ENCODE data around the gene MMD. TPM values are rescaled to one million over a fixed set of nuclear protein-coding genes. Genes with fewer than 3 reads are reported as not detected.
"Not testable (repeated sequence)": the region's sequence is repeated elsewhere in the genome, so short reads cannot be mapped to it uniquely, and the experiment has no call there.

Gene MMD, protein sequence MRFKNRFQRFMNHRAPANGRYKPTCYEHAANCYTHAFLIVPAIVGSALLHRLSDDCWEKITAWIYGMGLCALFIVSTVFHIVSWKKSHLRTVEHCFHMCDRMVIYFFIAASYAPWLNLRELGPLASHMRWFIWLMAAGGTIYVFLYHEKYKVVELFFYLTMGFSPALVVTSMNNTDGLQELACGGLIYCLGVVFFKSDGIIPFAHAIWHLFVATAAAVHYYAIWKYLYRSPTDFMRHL
- 27.7 TPM for polyA plus RNA-seq (ENCODE audit: insufficient read length)
- long read RNA-seq, donor 1, transcript MMD-201 (7 exons, 2,735 nt) = major isoform, 9 of 11 reads
- long read RNA-seq, donor 1, partial matches to known transcripts = 0 of 11 reads
- long read RNA-seq, donor 1, other reads (novel, unspliced or antisense) = 0 of 11 reads
- long read RNA-seq, donor 2, transcript MMD-201 (7 exons, 2,735 nt) = major isoform, 11 of 12 reads
- long read RNA-seq, donor 2, partial matches to known transcripts = 0 of 12 reads
- long read RNA-seq, donor 2, other reads (novel, unspliced or antisense) = 0 of 12 reads
- long read RNA-seq, donor 3, transcript MMD-201 (7 exons, 2,735 nt) = major isoform, 7 of 7 reads
- long read RNA-seq, donor 3, partial matches to known transcripts = 0 of 7 reads
- long read RNA-seq, donor 3, other reads (novel, unspliced or antisense) = 0 of 7 reads
- long read RNA-seq, donor 4 = 0 reads
- long read RNA-seq, donor 5, transcript MMD-201 (7 exons, 2,735 nt) = major isoform, 13 of 14 reads
- long read RNA-seq, donor 5, partial matches to known transcripts = 0 of 14 reads
- long read RNA-seq, donor 5, other reads (novel, unspliced or antisense) = 0 of 14 reads
- long read RNA-seq, donor 6, transcript MMD-201 (7 exons, 2,735 nt) = major isoform, 8 of 8 reads
- long read RNA-seq, donor 6, partial matches to known transcripts = 0 of 8 reads
- long read RNA-seq, donor 6, other reads (novel, unspliced or antisense) = 0 of 8 reads
- long read RNA-seq, donor 7, partial matches to known transcripts = 0 of 4 reads
- long read RNA-seq, donor 7, other reads (novel, unspliced or antisense) = 0 of 4 reads
- long read RNA-seq, donor 8, transcript MMD-201 (7 exons, 2,735 nt) = major isoform, 5 of 5 reads
- long read RNA-seq, donor 8, partial matches to known transcripts = 0 of 5 reads
- long read RNA-seq, donor 8, other reads (novel, unspliced or antisense) = 0 of 5 reads

DNA sequence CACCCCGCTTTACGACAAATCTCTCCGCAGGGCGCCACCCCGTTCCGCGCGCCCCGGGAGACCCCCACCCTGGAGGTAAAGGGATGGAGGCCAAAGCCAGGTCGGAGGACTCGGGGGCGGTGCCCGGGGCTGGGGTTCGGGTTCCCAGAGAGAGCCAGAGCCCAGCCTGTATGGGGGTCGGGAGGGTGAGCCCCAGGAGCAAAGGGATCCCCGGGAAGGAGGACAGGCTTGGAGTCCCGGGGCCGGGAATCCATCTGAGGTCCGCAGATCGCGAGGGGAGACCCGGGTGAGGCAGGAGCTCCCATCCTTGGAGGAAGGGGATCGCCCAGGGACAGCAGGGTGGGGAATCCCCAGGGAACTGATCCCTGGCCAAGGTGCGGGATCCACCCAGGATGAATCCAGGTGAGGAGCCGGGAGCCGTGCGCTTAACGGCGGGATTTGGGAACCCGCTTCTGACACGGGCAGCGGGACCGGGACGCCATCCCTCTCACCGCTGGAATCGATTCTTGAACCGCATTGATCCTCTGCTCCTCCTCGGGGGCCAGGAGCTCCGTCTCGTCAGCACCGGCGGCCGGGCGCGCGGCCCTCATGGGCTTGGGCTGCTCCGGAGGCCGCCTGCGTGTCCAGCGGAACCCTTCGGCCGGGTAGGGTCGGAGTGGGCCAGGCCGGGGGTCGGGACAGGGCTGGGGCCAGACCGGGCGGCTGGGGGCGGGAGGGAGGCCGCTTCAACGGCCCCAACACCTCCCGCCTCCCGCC lies at the start of gene MMD:
Gene MMD (minus strand): TSS at position 657 of the 756 bp plus-strand sequence. CDS start 140 bp downstream, at position 517.
- DNase-seq = no peak

DNA sequence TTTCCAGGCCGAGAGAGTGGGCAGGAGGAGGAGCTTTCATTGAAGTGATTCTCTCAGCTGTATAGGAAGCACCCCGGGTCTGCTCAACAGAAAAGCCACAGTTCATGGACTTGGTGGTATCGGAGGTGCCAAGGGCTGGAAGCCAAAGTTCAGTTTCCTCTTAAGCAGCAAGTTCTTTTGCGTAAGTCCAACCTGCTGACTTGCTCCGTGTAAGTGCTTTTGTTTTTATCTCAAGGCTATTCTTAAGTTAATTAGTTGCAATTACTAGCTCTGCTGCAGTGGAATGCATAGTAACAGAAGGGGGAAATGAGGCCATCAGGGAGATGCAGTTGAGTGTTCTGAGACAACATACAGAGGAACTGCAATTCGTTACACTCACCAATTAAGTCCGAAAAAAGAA lies 45.0 kb upstream of the MMD start:
- DNase-seq = no peak

DNA sequence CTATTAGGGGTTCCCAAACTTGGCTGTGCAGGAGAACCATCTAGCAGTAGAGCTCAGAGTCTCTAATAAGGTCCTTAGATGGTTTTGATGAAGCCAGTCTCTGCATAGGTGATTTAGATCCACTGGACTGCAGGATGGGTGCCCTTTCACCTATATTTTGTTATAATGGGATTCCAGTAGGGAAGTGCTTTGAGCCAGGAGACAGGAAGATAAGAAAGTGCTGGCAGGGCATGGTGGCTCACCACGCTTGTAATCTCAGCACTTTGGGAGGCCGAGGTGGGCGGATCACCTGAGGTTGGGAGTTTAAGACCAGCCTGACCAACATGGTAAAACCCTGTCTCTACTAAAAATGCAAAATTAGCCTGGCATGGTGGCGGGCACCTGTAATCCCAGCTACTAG lies 44.1 kb upstream of the MMD start:
- DNase-seq = not testable (repeated sequence)

DNA sequence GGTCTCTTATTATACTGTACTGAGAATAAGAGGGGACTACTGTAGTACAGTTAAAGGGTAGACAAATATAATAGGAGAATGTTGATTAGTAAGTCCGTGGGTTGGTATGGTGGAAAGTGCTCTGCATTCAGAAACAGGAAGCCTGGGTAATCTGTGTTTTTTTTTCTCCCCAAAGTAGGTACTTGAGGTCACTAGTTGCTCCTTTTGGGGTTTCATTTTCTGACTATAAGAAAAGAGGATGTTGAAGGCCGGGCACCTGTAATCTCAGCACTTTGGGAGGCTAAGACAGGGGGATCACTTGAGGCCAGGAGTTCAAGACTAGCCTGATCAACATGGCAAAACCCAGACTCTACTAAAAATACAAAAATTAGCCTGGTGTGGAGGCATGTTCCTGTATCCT lies 42.0 kb upstream of the MMD start:
- DNase-seq = no peak

DNA sequence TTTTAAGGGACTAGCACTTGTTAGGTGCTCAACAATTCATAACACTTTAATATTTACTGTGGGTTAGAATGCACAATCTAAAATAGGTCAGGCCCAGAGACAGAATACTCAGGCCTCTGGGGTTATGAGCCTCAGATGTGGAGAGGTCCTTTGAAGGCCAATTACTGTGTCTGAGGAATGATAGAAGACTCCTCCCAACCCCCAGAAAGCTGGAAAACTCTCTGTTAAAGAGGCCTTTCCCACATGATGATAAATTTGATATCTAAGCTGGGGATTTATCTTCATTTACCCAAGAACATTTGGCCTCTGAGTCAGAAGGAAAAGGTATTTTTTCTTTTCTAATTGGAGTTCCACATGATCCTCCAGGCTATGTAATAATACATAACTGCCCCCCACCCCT lies 41.1 kb upstream of the MMD start:
- no peak for DNase-seq

DNA sequence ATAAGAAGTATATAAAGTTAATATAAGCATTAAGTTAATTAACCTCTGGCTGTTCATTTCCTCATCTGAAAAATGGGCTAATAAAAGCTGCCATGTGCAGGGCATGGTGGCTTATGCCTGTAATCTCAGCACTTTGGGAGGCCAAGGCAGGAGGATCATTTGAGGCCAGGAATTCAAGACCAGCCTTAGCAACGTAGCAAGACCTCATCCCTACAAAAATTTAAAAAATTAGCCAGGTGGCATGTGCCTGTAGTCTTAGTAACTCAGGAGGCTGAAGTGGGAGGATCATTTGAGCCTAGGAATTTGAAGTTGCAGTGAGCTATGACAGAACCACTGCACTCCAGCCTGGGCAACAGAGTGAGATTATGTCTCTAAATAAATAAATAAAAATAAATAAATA lies 40.6 kb upstream of the MMD start:
- DNase-seq = no peak

DNA sequence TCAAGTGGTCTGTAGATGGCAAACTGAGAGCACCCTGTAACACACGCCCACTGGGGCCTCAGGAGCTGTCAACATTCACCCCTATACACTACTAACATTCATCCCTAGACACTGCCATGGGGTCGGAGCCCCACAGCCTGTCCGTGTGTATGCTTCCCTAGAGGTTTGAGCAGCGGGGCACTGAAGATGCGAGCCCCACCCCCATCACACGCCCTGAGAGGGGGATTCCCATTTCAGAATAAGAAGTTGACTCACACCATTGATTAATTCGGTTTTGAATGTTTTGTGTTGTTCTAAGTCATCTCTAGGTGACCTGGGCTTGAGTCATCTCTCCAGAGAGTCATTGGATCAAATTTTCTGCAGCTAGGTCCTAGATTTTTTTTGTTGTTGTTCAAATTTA lies 37.3 kb upstream of the MMD start:
- no peak for DNase-seq

DNA sequence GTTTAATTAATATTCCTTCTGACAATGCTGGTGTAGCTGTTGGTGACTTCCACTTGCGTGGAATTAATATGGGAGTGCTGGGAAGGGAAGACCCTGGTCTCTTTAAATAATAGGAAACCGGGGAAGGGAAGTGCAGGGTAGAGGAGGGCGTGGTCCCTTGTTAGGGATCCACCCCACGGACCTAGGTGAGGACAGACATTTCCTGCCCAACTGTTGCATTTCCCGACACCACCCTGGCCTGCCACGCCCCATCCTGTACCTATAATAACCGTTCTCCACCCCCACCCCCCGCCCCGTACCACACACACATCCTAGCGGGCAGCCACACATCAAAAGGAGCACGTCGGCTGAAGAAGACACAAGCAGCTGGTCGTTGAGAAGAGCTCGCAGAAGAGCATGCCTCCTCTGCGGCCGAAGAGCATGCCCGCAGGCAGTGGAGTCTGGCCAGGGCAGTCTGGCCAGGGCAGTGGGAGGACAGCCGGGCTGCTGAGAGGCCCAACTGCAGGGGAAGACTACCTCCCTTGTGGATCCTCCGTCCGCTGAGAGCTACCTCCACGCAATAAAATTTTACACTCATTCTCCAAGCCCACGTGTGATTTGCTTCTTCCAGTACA lies 36.8 kb upstream of the MMD start:
- no peak for DNase-seq

DNA sequence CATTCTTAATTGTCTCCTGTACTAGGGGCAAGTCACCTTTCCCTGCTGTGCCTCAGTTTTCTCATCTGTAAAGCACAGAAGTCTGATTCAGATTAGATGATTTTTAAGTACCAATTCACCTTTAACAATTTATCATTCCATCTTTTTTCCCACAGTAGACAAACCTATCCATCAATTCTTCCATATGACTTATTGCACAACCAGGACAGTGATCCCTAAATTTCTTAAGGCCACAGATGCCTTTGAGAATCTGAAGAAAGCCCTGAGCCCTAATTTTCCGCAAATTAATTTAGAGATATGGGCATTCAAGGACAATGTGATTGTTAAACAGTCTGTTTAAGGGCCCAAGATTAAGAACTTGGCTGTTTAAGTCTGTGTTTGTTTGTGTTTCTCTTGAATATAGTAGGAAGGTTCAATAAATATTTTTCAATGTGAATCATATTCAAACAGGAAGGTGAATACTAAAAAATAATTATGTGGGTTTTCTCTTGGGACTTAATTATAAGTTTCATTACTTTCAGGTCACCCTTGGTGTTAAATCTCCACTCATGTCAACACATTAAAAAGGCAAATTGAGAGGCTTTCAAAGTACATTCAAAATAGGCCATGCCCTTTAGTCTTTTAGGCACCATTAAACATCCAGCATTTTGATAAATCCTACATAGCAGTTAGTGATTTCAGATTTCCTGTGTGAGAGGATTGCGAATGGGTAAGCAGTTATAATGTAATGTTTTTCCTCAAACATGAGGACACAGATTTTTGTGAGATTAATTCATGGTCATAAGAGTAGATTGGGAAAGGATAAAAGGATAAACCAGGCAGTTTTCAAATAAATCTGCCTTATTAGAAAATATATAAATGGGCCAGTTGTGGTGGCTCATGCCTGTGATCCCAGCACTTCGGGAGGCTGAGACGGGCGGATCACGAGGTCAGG lies 34.9 kb upstream of the MMD start:
- DNase-seq = no peak

DNA sequence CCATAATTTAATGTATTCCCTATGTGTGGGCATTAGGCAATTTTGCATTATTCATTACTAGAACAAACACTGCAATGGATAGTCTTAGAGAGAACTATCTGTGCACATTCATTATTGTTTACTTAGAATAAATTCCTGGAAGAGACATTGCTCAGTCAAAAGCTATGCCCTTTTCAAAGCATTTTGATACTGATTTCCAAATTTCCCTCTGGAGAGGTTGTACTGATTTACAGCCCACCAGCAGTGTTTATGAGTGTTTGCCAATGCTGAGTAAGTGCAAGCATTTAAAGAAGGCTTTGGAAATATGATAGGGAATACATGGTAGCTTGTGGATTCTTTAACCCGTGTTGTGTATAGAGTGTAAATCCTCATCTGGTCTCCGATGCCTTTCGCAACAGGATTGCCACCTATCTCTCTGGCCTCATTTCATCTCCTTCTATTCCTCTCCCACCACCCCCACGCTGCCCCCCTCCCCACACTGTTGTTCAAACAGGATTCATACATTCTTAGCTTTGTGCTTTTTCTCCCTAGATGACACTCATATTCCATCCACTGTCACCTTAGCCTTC lies 33.4 kb upstream of the MMD start:
- DNase-seq = no peak

DNA sequence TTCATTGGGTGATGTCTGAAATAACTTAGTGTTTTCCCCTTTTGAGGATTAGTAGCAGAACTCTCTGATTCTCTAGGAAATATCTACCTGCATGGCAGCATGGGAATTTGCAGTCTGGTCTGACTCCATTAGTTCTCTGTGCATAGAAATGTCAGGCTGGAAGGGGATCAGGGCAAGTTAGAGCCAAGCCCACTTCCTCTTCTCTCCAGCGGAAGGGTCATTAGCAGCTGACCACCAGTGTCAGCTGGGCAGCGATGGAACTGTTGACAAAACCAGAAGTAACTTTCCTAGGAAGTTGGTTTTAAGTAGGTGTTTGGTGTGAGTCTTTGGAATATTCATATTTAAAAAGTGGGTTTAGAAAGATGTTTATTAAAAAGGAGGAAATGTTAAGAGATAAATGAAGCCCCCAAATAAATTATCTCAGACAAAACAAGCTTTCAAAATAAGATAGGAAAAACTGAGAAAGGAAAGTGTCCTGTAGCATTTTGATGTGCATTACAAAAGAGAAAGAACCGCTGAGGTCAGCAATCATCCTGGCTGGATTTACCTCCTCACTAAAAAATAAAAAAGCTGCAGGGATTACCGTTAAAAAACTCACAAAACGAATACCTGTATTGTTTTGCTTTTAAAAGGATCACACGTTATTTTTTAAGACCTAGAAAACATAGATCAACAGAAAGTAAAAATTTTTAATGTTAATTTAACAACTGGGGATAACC lies 32.4 kb upstream of the MMD start:
- no peak for DNase-seq

DNA sequence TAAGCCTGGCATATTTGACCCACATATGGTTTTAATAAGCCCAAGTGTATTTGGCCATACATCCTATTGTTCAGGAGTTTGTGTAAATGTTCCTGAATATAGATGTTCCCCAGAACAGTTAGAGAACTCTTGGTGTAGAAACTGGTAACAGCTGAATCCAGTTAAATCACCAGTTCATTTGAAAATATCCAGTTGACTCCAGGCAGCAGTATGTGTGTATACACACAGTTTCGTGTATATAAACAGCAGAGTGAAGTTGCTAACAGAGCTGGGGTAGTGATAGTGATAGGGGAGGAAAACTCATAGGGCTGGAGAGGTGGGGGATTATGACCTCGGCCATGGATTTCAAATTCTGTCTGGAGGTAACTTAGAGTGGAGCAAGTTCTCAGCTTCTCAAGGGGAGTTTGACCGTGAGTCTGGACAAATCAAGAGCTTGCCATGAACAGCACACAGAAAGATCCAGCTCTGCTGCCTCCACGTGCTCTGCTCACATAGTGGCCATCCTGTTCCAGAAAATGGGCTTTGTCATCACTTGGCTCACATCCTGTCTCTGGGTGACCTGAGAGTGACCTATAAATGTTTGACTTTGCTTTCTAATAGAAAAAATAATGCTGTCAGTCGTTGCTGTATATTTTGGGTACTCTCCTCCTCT lies 30.6 kb upstream of the MMD start:
- no peak for DNase-seq

DNA sequence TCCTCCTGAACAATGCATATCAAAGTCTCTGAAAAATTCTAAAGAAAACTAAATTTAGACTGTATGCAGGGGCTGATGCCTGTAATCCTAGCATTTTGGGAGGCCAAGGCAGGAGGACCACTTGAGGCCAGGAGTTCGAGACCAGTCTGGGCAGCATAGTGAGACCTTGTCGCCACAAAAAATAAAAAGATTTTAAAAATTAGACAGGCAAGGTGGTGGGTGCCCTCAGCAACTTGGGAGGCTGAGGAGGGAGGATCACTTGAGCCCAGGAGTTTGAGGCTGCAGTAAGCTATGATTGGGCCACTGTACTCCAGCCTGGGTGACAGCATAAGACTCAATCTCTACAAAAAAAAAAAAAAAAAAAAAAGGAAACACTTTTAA lies 30.1 kb upstream of the MMD start:
- no peak for DNase-seq

DNA sequence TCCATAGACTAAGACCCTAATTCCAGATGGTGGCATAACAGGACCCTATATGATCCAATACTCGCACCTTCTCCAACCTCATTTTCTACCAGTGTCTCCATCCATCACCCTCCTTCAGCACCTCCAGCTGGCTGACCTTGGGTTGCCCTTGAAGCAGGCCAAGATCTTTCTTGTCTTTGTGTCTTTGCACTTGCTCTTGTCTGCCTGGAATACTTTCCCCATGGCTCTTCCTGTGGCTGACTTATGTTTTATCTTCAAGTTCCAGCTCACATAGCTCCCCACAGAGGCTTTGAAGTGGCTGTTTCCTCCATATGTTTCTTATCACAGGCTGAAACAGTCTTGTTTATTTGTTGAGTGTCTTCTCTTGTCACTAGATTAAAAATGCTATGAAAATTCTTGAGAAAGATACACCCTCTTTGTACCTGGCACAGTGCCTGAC lies 29.6 kb upstream of the MMD start:
- peak; percentile 57 for DNase-seq

DNA sequence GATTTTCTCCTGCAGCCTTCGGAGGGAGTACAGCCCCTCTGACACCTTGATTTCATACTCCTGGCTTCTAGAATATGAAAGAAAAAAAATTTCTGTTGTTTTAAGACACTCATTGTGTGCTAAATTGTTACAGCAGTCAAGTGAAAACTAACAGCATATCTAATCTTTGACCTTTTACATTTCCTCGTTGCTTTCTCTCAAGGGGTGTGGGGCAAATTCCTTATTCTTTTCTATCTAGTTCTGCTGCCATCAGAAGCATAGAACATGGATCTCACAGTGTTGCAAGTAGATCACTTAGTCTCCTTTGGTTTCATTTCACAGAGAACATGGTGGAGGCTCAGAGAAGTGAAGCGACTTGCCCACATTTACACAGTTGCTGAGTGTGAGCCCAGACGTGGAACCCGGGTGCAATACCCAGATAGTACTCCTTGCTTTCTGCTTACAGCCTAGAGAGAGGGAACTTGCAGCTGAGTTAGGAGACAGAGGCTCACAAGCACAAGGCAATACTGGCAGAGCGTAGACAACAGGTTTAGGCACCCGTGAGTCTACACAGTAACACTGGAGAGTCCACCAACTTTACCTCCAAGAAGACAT lies 28.7 kb upstream of the MMD start:
- DNase-seq = no peak

DNA sequence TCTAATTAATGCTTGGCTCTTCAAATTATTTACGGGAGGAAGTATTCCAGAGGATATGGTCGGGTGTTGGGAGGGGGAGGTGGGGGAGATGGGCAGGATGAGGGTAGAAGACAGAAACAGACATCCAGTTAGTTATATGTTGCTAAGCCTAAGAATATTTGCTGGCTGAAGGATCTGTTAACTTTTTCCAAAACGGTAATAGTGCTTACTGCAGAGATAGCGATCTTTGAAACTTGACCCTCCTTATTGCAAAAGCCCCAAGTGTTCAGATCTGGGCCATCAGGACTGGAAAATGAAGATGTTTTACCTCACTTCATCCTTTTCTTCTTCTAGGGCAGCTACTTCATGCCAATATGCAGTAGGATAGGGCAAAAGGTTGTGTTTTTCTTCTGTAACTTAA lies 27.0 kb upstream of the MMD start:
- DNase-seq = no peak

DNA sequence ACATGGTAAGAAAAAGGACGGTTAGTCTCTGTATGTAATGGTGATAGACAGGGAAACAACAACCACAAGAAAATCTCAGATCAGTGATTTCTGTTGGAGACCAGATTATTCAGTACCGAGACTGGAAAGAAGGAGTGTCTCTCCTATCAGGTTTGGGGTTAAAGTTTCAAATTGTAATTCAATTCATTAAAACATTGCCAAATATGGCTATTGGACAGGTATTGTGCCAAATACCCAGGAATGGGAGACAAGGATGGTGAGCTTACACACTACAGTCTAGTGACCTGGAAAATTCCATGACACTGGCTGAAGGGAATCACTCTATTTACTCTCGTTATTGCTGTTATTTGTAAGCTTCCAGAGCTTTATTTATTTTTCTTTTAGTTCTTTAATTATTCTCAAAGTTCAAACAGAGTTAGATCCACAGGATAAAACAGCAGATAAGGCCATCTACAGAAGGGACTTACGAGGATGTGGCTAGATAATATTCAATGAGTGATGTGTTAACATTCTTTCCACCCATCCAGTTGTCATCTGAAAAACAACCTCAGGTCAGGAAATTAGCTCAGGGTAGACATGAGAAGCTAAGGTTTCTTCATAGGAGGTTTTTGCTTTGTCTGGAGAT lies 25.1 kb upstream of the MMD start:
- DNase-seq = no peak

DNA sequence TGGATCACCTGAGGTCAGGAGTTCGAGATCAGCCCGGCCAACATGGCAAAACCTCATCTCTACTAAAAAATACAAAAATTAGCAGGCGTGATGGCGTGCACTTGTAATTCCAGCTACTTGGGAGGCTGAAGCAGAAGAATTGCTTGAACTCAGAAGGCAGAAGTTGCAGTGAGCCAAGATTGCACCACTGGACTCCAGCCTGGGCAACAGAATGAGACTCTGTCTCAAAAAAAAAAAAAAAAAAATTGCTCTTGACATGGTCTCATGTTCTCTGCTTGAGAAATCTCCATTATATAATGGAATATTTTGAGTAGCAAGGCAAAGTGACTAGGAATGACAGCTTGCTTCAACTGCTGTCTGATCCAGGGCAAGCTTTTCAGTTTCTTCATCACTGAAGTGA lies 24.4 kb upstream of the MMD start:
- DNase-seq = not testable (repeated sequence)

Measured in left kidney (tissue), 8 donors.